ENCODE data around the gene ZFR2. TPM values are rescaled to one million over a fixed set of nuclear protein-coding genes. Genes with fewer than 3 reads are reported as not detected.
A peak's percentile ranks its signal among the peaks of the same experiment; 100 is the strongest.

Gene ZFR2
- total and polyA plus RNA-seq, 2 of the 8 experiments (the other 6 are each of a cell fraction or from before 2014, with no cell fraction given) = 14.5 to 28.4 TPM

DNA sequence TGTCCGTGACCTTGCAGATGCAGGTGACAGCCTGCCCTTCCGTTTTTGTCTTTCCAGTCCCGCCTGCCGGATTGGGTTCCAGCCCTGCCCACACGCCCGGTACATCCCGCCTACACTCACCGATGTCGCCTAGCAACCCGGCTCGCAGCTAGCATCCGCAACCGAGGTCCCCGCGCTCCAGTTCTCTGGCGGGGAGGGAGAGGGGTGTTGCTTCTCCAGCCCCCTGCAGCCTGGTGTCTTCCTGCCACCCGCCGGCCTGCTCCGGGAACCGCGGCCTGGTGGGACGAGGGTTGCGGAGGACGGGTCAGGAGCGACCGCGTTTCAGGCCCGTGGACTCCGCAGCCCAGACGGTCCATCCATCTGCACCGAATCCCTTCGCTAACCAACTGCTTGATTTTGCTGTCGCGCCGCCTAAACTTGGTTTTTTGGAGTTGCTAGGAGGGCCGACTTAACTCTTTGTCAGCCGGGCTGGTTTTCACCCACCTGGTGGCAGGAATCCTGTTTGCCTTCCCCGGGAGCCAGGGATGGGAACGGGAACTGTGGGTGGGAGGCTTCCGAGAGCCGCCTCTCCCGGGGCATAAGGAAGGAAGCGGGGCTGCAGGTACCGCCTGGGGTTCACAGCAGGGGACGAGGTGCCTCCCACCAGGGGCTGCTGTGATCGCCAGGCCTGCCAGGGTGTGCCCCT lies 67.3 kb downstream of the ZFR2 start:
- Histone ChIP-seq H3K18ac (ENCODE audit: extremely low read depth, low read length) (no peak overlapping the region), H3K56ac (replicated peaks; ENCODE audit: insufficient read length, low read depth, low read length) (no peak overlapping the region), H3K9me3 (ENCODE audit: insufficient read depth in 2 of 2, low read depth in 1 of 2, low read length in 1 of 2) (peaks cover 3 to 4% of the 10 kb centered on the region in 2 experiments; a peak in 2 of 4 replicates), H2BK15ac (ENCODE audit: low read length) (no peak overlapping the region), H3K23ac (ENCODE audit: insufficient read length) (no peak overlapping the region), H4K8ac (ENCODE audit: extremely low read depth, insufficient read depth, low read length) (peak overlapping the region; percentile 35; the same call in 1 of the 2 replicates), H2BK5ac (ENCODE audit: low read depth, low read length) (no peak overlapping the region), H3K14ac (ENCODE audit: insufficient read length) (no peak overlapping the region), H3K36me3 (ENCODE audit: control insufficient read depth in 2 of 4, insufficient read depth in 4 of 4, low read length in 3 of 4) (no peaks in the 10 kb centered on the region), H2AFZ (ENCODE audit: low read length) (no peak overlapping the region), H2BK12ac (ENCODE audit: low read depth, low read length) (no peak overlapping the region), H2BK120ac (replicated peaks; ENCODE audit: low read depth, low read length) (no peak overlapping the region), H3K79me2 (ENCODE audit: control insufficient read depth in 1 of 2, insufficient read depth in 2 of 2, low read length in 2 of 2) (no peaks in the 10 kb centered on the region), H3K4me1 (replicated peaks in 1 of 4; ENCODE audit: control insufficient read depth in 3 of 4, insufficient read depth in 4 of 4, low read length in 3 of 4) (peaks cover 0 to 3% (median 1%) of the 10 kb centered on the region in 4 experiments; a peak in 3 of 7 replicates), H3K27ac (ENCODE audit: low read depth, low read length) (no peak overlapping the region), H3K79me1 (ENCODE audit: low read depth, low read length) (no peaks in the 10 kb centered on the region), H2BK20ac (ENCODE audit: low read length) (no peak overlapping the region), H3K9ac (replicated peaks in 1 of 4; ENCODE audit: extremely low read depth in 1 of 4, low read depth in 3 of 4, low read length in 3 of 4) (no peak overlapping the region), H4K91ac (replicated peaks; ENCODE audit: insufficient read length, low read length) (no peak overlapping the region), H4K5ac (ENCODE audit: insufficient read length, low read depth, low read length) (no peak overlapping the region), H3K4ac (replicated peaks; ENCODE audit: insufficient read length, low read depth, low read length) (no peak overlapping the region), H3K4me3 (ENCODE audit: extremely low read depth in 1 of 4, insufficient read depth in 2 of 4, low read depth in 3 of 4, low read length in 4 of 4) (peak overlapping the region; percentile 32 to 59 (median 44)), H4K20me1 (replicated peaks in 1 of 2; ENCODE audit: control insufficient read depth in 1 of 2, insufficient read depth in 2 of 2, low read length in 2 of 2) (no peaks in the 10 kb centered on the region), H3K23me2 (ENCODE audit: low read depth, low read length) (peaks cover 6% of the 10 kb centered on the region; the same call in 1 of the 2 replicates), H3K4me2 (ENCODE audit: insufficient read depth in 1 of 2, low read depth in 2 of 2, low read length in 2 of 2) (peak overlapping the region; percentile 81 to 90), H2AK5ac (ENCODE audit: low read depth, low read length) (no peak overlapping the region), H3K27me3 (replicated peaks in 1 of 4; ENCODE audit: control insufficient read depth in 3 of 4, extremely low read depth in 1 of 4, insufficient read depth in 3 of 4, low read length in 3 of 4) (peaks cover 0 to 6% (median 4%) of the 10 kb centered on the region in 4 experiments; a peak in 5 of 7 replicates)
- FAIRE-seq (no peak), DNase-seq (ENCODE audit: low read depth in 1 of 2, low spot score in 2 of 2) (peak in 1 of 2 experiments; percentile 81)
- ChIA-PET POLR2A (ENCODE audit: partially characterized antibody) (no interaction called here), CTCF (ENCODE audit: partially characterized antibody) (no interaction called here)
- 12% methylated on average over 30 of the region's 46 CpGs; no CpG with 5 or more reads in 1 of the 2 experiments for WGBS, 2 experiments (ENCODE audit: extremely low coverage in 1 of 2, insufficient coverage in 1 of 2, insufficient read length in 1 of 2, insufficient replicate concordance in 2 of 2, low coverage in 1 of 2, low lambda C conversion rate in 2 of 2, missing lambda C conversion rate in 1 of 2)
- TF ChIP-seq CTBP2 (IDR thresholded peaks at IDR 0.05; ENCODE audit: borderline replicate concordance, insufficient read depth, insufficient read length, low read length) (peak; percentile 76), SUZ12 (IDR thresholded peaks at IDR 0.05; ENCODE audit: low read length) (peak; percentile 40; the same call in 1 of the 2 replicates), CBX5 (IDR thresholded peaks at IDR 0.05; ENCODE audit: low read depth, low read length) (no peak), KDM4A (IDR thresholded peaks at IDR 0.05; ENCODE audit: low read depth, low read length, severe bottlenecking) (peak; percentile 50), SIN3A (conservative IDR thresholded peaks at IDR 0.05 in 1 of 2, IDR thresholded peaks at IDR 0.05 in 1 of 2; ENCODE audit: low read depth in 1 of 2, low read length in 2 of 2) (peak in 1 of 2 experiments; percentile 70; a peak in 2 of 4 replicates), ASH2L (IDR thresholded peaks at IDR 0.05; ENCODE audit: low read length) (peak; percentile 67), TEAD4 (IDR thresholded peaks at IDR 0.05; ENCODE audit: low read depth, low read length) (peak; percentile 95)
- TF ChIP-seq, protein P1, sequence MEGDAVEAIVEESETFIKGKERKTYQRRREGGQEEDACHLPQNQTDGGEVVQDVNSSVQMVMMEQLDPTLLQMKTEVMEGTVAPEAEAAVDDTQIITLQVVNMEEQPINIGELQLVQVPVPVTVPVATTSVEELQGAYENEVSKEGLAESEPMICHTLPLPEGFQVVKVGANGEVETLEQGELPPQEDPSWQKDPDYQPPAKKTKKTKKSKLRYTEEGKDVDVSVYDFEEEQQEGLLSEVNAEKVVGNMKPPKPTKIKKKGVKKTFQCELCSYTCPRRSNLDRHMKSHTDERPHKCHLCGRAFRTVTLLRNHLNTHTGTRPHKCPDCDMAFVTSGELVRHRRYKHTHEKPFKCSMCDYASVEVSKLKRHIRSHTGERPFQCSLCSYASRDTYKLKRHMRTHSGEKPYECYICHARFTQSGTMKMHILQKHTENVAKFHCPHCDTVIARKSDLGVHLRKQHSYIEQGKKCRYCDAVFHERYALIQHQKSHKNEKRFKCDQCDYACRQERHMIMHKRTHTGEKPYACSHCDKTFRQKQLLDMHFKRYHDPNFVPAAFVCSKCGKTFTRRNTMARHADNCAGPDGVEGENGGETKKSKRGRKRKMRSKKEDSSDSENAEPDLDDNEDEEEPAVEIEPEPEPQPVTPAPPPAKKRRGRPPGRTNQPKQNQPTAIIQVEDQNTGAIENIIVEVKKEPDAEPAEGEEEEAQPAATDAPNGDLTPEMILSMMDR (IDR thresholded peaks at IDR 0.05; ENCODE audit: control extremely low read depth in 1 of 3, insufficient read depth in 1 of 3, low read depth in 1 of 3, low read length in 3 of 3) = peak; percentile 22 to 42 (median 40); a peak in 3 of 4 replicates

Measured in H1 (cell line).